Mucosa of descending colon (tissue), 3 donors: ENCODE data around the gene PDCD11. TPM values are rescaled to one million over a fixed set of nuclear protein-coding genes. Genes with fewer than 3 reads are reported as not detected.

Source experiments
- ATAC-seq: fragments of 200-7000 bp; cut with Tn5 transposase; one replicate; pipeline ENCODE4 v1.9.1; 2020; ENCODE audit warnings: mild to moderate bottlenecking, moderate library complexity
- DNase-seq, 3 donors: peaks; one replicate each; pipeline ENCODE4 v3.0.0-alpha.2; 2020
- H3K36me3 ChIP-seq: fragments of 200-600 bp; one replicate; pipeline ENCODE4 v1.8.0; 2021; ENCODE audit warnings: low read depth, mild to moderate bottlenecking
- H3K4me1 ChIP-seq: fragments of 200-600 bp; one replicate; pipeline ENCODE4 v1.8.0; 2021; ENCODE audit warnings: low read depth, mild to moderate bottlenecking
- H3K4me3 ChIP-seq: fragments of 200-600 bp; one replicate; pipeline ENCODE4 v1.8.0; 2021; ENCODE audit warnings: mild to moderate bottlenecking
- H3K9me3 ChIP-seq: fragments of 200-600 bp; one replicate; pipeline ENCODE4 v1.8.0; 2021; ENCODE audit warnings: mild to moderate bottlenecking
- CTCF ChIP-seq: fragments of 200-600 bp; IDR thresholded peaks from one replicate; pipeline ENCODE4 v1.8.0; 2022; ENCODE audit warnings: antibody characterized with exemption, mild to moderate bottlenecking
- intact Hi-C, 2 donors: fragments of 100-400 bp; cut with DNase I in 1 of 2; cut with micrococcal nuclease in 1 of 2; formaldehyde crosslinking; loops; one replicate each; pipeline versions ENCODE4 v1.11.0 to v1.11.1; 2022; cut with DNase I, micrococcal nuclease
- total RNA-seq, 3 donors: library from RNA; stranded (reverse); fragmentation: NEBNext Ultra II Directional in 2 of 3; extraction: Animal tissue kit (Norgen Biotek cat#: 25700) in 2 of 3; gene quantifications; one replicate each; pipeline versions ENCODE4 v1.2.1 to v1.2.4, GENCODE V29; 2021 to 2023
- donor health status: DM: no; HTN: no; CAD: no; lungs with moderate emphysema.
- donor health status: DM: no; HTN: no; CAD: no.
- donor health status: DM: no; HTN: yes; CAD: no.

The PDCD11 gene
- total RNA-seq, 3 donors from 2014 or later = 22.3 to 24.5 (median 22.7) TPM

GRCh38 chr10:103448746-103449145 is 52.3 kb downstream of the PDCD11 start:
- no peaks in the 10 kb centered on the region for H3K36me3 ChIP-seq
- intact Hi-C loops = no loop called here
- peak in 2 of 3 donors; percentile 5 to 33 for DNase-seq
- H3K4me1 ChIP-seq = peaks cover 21% of the 10 kb centered on the region
- ATAC-seq = peak; percentile 12
- H3K4me3 ChIP-seq = no peak overlapping the region
- TF ChIP-seq CTCF = no peak
- H3K9me3 ChIP-seq = no peaks in the 10 kb centered on the region

GRCh38 chr10:103449208-103450144 is 53.0 kb downstream of the PDCD11 start:
- TF ChIP-seq CTCF = no peak
- intact Hi-C loops = no loop called here
- H3K36me3 ChIP-seq = no peaks in the 10 kb centered on the region
- peak in 1 of 3 donors; percentile 16 for DNase-seq
- H3K4me1 ChIP-seq = peaks cover 21% of the 10 kb centered on the region
- no peaks in the 10 kb centered on the region for H3K9me3 ChIP-seq
- ATAC-seq = no peak
- H3K4me3 ChIP-seq = no peak overlapping the region

- ATAC-seq (no peak), DNase-seq (no peak)
- intact Hi-C loops = no loop called here
- Histone ChIP-seq H3K9me3 (no peaks in the 10 kb centered on the region), H3K4me1 (peaks cover 21% of the 10 kb centered on the region), H3K36me3 (no peaks in the 10 kb centered on the region), H3K4me3 (no peak overlapping the region)
- no peak for TF ChIP-seq CTCF
Observed at GRCh38 chr10:103450201-103450695, 53.8 kb downstream of the PDCD11 start.

- H3K9me3 ChIP-seq = no peaks in the 10 kb centered on the region
- DNase-seq (peak; percentile 47 to 83 (median 60)), ATAC-seq (peak; percentile 51)
- H3K36me3 ChIP-seq = no peaks in the 10 kb centered on the region
- peak overlapping the region; percentile 36 for H3K4me3 ChIP-seq
- H3K4me1 ChIP-seq = peaks cover 21% of the 10 kb centered on the region
- intact Hi-C loops = no loop called here
- no peak for TF ChIP-seq CTCF
Observed at GRCh38 chr10:103451091-103451813, 54.8 kb downstream of the PDCD11 start.

GRCh38 chr10:103451831-103452505 is 55.5 kb downstream of the PDCD11 start, which contains the start of gene CALHM2:
CALHM2 (minus strand) TSS chr10:103452370; CDS start chr10:103449941, 2,429 bp downstream.
- no peaks in the 10 kb centered on the region for H3K9me3 ChIP-seq
- ATAC-seq = peak; percentile 79
- H3K36me3 ChIP-seq = no peaks in the 10 kb centered on the region
- no peak for TF ChIP-seq CTCF
- peak; percentile 64 to 79 (median 75) for DNase-seq
- intact Hi-C loops = no loop called here
- H3K4me1 ChIP-seq = peaks cover 21% of the 10 kb centered on the region
- H3K4me3 ChIP-seq = peak within 1 kb of the TSS; percentile 36
